Right forelimb (tissue), 1 donor: ENCODE results near the gene NAA20.
A peak's percentile ranks its signal among the peaks of the same experiment; 100 is the strongest.
"Not testable (repeated sequence)": the region's sequence is repeated elsewhere in the genome, so short reads cannot be mapped to it uniquely, and the experiment has no call there.

ENCODE experiments used
- DNase-seq: peaks from one replicate; pipeline ENCODE4 v3.0.0-alpha.2; 2018

NAA20 gene

DNA sequence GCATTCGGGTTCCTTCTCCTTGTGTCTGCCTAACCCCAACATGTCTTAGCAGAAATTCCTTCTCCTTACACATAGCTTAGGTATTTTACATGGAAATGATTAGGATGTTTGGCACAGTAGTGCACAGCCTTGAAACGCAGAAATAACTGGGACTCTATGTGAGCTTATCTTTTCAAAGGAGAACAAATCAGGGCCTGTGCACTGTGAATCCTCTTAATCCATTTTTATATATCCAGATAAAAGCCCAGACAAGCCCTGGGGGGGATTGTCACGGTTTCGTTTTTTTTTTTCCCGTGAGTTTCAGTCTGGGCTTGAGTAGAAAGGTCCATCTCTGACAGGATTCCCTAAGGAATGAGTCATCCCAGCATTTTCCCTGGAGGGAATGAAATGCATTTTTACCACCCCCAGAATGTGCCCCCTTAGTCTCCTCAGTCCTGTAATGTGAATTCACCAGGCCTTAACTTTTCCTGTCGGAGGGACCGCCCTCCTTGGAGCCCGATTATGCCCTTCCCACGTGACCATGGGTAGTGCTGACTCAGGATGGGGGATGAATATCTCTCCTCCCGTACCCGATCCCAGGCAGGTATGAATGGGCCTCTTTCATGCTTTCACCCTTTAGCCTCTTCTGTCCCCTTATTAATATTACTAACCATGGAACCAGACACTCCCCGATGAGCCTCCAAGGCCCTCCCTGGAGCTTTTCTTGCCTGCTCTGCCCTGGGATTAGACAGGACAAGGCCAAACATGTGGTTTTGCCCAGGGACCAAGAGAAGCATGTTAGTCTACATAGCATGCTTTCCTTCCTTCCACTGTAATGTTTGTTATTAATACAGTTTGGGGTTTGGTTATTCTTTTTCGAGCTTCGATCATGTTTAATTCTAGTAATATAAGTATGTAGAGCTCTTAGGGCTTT lies 23.9 kb upstream of the NAA20 start:
- no peak for DNase-seq

DNA sequence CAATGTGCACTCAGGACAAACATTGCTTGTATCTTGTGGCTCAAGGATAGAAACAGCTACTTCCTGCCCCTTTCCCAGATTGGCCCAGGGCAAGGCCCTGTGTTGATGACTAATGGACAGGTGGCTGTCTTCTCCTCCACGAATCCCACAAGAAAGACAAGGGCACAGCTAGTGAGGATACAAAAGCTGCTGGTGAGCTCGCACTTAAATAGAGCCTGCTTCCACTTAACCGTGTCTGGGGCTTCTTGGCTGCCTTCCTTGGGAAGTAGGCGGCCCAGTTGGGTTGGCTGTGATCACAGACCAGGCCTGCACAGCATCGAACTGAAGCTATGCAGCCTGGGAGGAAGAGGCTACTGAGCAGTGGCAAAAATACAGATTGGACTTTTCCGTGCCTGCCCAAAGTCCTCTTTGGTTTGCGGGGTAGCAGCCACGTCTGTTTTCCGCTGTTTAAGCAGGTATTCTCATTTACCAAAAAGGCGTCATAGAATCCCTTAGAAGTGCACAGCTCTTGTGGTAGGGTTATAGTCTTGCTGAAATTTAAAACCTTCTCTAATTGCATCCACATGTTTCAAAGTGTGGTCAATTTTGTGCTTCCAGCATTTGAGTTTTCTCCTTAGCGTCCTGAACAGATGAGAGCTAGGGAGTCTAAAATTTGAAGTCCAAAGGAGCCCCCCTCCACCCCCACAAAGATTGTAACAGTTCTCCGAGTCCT lies 23.0 kb upstream of the NAA20 start:
- peak; percentile 64 for DNase-seq

DNA sequence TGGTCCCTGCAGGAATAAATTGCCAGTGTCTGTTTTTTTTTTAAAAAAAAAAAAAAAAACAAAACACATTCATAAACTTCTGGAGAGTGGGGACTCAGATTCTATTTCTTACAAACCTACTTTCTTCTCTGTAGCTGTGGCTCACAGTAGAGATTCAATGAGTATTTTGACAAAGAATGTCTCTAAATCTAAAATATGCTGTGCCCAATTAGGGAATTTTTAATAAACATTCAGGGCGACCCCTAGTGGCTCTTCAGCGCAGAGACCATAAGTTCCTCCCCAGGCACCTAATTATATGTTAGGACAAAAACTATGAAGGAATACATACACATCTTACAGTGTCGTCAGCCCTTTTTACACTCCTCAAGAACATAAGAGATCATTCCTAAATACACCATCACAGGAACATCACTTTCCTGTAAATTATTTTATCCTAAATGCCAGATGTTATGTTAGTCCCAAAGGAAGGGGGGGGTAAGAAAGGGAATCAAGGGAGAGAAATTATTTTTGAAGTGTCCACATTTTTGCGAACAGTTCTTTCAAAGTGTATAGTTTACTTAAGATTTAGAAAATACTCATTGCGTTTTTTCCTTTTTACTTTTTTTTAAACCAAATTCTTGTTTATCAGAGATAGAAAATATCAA lies 21.8 kb upstream of the NAA20 start:
- no peak for DNase-seq

DNA sequence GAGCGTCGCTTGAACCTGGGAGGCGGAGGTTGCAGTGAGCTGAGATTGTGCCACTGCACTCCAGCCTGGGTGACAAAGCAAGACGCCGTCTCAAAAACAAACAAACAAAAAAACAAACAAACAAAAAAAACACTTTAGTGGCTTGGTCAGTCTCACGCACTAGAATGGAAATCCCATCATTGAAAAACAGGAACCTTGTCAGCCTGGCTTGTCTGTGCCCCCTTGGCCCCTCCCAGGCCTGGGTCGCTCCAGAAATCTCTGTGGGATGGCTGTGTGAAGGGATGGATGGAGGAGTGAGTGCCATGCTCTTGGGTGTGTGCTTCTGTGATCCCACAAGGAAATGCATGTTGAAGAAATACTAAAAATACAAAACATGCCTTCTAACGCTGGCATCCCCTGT lies 20.9 kb upstream of the NAA20 start:
- no peak for DNase-seq

DNA sequence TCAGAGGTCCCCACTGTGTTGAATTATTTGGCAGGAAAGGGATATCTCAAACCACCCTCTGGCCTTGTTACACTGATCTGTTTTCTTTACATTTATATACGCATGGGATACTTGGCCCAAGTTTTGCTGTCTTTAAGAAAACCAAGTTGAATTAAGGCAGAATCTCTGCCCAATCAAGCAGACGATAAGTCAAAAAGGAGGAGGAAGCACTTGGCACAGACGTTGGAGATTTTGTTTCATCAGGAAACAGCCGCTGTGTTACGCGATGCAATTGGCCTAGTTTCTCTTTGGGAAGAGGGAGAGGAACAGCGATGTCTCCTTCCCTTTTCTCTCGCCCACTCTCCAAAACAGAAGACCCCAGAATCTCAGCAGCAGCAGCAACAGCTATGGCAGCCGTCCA lies 20.2 kb upstream of the NAA20 start:
- peak; percentile 61 for DNase-seq

DNA sequence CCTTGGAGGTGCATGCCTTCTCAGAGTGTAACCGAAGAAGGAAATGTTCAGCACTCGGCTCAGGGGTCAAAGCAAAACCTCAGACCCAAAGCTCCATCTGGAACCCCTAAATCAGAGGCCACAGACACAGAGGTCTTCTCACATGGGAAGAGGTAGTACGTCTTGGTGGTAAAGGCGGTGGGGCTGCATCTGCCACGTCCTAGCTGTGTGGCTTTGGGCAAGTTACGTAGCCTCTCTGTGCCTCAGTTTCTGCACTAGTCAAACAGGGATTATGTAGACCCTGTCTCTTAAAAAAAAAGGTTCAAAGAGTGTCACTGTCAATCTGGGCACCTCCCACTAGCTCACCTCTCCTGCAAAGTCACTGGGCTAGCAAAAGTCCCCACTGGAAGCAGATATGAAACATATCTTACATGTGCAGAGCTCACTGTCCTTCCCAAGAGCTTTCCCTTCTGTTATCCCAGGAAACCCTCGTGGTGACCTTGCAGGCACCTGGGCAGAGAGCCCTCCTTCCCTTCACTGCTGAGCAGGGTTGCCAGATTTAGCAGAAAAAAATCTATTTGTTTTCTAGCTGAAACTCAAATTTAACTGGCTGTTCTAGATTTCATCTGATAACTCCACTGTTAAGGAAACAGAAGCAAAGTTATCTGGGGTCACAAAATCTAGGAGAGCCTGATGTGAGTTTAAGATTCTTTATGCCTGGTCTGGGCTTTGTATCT lies 18.0 kb upstream of the NAA20 start:
- DNase-seq, result no peak

DNA sequence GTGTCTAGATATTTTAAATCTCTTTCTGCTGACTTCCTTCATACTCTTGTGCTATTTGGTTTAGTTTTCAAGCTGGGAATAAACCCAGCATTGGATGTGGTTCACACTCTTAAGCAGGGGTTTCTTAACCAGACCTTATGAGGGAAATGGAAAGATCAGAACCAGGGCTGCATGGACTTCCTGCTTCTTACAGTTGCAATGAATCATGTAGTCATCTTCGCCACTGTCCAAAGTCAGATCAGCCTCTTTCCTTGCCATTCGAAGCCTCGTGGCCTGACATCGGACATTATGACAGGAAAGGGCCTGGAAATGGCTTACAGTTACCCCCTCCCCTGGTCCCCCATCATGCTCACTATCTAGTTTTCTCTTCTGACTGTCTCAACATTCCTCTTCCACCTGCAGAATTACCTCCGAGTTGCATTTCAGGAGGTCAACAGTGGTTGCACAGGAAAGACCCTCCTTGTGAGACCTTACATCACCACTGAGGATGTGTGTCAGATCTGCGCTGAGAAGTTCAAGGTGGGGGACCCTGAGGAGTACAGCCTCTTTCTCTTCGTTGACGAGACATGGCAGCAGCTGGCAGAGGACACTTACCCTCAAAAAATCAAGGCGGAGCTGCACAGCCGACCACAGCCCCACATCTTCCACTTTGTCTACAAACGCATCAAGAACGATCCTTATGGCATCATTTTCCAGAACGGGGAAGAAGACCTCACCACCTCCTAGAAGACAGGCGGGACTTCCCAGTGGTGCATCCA lies 16.8 kb upstream of the NAA20 start:
- no peak for DNase-seq

DNA sequence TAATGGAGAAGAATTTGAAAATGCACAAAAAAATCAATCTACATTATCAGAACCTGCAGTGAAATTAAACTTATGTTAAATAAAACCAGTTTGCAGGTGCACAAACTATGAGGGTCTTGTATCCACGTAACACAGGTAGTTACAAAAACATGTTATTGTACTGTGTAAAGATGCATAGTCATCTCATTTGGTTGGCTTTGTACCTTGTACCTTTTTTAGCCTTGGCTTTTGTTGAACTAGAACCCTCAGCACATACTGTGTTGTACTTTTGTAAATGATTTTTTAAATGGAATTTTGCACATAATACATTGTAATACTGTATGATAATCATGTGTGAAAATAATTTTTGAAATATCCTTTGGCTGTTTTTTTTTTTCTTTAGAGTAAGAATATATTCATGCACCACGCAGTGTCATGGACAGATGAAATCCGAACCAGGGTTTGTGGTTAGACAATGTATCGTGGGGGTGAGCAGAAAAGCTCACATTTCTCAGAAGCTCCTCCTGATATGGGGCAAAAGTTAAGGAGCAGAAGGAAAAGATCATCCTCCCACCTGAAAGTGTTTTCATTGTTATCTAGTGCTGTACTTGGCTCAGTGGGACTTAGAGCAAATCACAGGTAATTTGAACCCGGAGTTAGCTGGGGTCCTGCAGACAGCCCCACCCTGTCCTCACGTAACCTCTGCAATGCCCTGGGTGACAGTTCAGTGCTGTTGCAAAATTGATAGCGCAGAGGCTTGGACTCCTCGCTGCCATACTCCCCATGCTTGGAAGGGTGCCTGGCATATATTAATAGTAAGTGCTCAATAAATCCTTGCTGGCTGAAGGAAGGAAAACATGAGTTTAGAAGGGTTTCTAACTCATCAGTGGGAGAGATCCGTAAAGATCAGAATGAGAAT lies 14.8 kb upstream of the NAA20 start:
- DNase-seq, result no peak

DNA sequence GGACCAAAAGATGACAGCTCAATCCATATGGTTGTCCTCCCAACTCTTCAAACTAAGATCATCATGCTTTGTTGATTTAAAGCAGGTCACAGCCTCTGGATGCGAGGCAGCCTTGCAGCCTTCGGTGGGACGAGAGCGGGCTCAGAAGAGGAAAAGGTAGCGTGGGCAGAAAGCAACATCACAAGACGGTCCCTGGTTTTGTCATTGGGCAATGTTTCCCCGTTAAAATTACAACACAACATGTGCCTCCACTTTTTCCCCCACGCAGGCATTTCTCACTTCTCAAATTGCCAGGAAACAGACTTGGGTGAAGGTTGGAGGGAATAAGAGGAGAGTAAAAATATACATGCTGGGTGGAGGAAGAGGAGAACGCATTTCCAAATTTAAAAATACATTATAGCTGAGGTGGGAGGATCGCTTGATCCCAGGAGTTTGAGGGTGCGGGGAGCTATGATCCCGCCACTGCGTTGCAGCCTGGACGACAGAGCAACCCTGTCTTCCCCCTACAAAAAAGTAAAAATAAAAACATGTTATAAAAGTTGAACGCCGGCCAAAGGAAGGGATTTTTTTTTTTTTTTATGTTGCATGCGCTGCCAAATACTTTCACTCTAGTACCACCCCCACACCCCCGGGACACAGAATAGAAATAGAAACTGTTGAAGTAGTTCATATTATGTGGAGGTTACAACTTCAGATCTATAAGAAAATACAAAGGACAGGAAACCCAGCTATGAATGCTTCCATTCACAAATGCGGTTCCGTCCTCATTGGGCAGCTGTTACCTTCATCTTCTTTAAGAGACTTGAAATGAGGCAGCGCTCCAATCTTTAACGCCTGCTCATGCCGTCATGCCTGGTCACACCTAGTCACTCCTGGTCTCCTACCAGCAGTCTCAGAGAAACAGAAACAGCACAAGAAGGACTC lies 13.9 kb upstream of the NAA20 start:
- DNase-seq, result peak; percentile 58

DNA sequence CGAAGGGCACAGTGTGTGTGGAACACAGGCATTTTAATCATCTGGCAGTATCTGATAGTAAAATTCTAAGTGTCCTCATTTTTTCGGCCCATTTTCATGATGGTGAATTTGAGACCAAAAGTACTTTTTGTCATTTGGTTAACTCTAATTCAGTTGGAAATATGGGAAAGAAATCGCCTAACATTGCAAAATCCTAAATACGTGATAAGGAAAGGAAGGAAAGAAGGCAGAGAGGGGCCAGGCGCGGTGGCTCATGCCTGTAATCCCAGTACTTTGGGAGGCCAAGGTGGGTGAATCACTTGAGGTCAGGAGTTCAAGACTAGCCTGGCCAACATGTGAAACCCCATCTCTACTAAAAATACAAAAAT lies 13.2 kb upstream of the NAA20 start:
- not testable (repeated sequence) for DNase-seq

DNA sequence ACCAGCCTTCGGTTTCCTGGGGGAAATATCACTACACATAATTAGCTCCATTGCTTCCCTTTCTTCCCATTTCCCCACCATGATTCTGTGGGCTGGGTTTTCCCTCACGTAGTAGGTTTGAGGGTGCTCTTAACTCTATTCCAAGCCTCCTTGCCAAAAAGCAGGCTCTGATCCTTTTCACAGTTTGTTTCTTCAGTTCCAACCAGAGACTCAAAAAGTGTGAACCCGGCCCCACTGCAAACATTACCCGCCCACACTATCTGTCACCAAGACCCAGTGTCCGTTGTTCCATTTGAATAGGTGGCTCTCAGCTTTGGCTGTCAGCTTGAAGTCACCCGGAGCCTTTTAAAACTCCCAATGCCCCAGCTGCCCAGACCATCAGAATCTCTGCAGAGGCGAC lies 11.8 kb upstream of the NAA20 start:
- no peak for DNase-seq

DNA sequence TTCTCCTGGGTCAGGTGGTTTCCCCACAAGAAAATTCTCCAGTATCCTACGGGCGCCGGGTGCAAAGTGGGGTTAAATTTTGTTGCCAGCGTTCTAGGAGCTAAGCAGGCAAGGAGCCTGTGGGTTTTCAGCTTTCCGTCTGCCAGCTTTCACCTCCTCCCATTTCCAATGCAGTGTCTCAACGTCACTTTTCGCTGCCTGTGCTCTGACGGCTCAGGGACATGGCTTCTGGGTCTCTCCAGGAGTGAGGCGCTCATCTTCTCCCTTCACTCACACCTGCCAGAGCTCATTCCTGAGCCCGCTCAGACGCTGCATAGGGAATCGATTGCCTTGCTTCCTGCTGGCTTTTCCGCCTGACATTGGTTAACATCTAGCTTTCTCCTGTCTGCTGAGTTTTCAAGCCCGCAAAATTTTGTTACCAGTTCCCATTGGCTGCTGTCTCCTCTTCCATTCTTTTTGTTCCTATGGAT lies 7.3 kb upstream of the NAA20 start:
- DNase-seq, result no peak

DNA sequence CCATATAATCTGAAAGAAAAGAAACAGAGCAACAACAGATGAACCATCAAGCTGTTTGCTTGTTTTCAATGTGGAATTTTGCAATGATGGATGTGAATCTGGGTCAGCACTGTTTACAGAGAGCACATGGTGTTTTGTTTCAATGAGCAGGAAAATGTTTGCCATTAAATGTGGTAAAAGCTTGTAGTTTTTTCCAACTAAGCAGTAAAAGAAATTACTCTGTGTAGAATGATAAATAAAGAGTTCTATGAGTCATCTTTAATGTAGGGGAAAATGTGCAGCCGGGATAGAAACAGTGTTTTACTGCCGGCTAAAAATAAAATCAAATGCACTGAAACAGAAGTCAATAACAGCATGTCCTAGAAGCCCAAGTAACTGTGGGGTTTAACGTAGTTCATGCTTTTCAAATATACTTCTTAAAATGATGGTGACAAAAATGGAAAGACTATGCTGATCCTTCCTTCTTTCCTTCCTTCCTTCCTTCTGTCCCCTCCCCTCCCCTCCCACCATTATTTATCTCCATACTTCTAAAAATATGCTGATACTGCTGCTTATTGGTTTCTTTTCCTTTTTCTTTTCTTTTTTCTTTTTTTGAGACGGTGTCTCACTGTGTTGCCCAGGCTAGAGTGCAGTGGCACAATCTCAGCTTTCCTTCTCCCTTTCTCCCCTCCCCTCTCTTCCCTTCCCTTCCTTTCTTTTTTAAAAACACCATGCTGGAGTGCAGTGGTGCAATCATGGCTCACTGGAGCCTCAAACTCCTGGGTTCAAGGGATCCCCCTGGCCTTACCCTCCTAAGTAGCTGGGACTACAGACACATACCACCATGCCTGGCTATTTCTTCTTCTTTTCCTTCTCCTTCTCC lies 6.3 kb upstream of the NAA20 start:
- no peak for DNase-seq

DNA sequence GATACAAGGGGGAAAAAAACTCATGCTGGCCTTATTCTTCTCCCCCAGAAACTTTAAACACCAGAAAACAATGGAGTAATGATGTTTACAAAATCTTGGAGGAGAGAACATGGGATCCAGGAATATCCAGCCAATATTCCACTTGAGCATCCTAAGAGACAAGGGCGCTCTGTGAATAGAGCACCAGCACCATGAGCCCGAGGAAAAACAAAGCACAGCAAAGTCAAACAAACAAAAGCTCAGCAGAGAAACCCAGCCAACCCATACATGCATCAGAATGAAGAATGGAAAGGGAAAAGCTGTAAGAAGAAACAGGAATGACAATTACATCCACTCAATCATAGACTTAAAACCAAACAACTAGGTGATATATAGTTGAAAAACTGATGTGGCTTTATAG lies 4.6 kb upstream of the NAA20 start:
- no peak for DNase-seq

DNA sequence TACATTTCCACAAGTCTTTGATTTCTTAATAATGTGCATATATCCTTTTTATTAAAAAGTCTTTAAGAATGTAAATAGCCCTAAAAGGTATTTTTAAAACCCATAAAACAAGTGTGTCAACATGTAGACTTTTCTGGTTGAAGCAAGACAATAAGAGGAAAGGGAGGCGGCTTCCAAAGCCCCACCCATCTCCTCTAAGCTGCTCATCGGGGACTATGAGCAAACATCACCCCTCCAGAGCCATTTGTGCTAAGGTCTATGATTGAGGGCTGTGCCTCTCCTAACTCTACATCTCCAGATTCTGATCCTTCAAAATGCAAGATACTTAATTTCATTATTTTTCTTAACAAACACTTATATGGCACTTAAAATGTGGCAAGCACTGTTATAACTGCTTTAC lies 2.5 kb upstream of the NAA20 start:
- no peak for DNase-seq

DNA sequence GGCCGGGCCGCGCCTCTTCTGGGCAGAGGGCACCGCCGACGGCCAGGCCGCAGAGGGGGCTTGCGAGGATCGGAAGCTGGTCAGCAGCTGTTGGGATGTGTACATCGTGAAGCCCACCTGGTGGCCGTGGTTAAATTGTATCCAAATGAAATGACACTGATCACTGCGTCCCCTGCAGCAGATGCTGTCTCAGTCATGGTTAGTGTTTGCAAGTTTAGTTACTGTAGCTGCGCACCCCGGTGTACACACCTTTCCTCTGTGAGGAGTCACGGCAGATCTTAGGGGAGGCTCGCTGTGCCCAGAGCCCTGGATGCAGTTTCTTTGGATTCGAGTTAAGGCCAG lies 653 bp downstream of the NAA20 start:
- no peak for DNase-seq

DNA sequence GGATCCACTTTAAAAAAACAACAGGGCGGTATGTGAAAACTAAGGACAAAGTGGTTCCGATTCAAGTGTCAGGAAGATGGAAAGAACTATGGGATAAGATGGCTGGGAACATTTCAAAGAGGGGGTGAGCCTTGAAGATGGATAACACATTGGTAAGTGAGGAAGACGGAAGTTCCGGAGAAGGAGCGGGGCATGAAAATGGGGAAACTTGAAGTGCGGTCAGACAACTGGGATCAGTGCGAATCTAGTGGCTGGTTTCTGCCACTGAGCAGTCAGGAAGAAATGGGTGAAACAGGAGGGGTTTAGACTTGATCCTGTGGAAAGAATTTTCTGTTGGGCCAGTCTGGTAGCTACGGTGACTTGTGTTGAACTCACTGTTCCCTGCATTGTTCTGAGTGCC lies 1.2 kb downstream of the NAA20 start:
- DNase-seq, result no peak

DNA sequence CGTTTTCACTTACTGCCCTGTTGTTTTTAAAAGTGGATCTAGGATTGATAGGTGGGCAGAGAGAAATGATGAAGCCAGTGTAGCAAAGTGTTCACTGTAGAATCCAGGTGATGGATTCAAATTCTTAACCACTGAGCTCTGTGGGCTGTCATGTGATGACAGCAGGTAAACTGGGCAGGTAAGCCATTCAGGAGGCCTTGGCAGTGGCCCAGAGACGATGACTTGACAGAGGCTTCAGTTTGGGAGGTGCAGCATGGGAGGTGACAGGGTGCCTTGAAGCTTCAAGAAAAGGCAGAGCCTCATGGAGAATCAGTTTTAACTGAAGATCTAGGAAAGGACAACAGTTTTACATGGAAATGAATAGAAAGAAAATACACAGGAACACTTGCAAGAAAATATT lies 2.0 kb downstream of the NAA20 start:
- DNase-seq, result no peak

DNA sequence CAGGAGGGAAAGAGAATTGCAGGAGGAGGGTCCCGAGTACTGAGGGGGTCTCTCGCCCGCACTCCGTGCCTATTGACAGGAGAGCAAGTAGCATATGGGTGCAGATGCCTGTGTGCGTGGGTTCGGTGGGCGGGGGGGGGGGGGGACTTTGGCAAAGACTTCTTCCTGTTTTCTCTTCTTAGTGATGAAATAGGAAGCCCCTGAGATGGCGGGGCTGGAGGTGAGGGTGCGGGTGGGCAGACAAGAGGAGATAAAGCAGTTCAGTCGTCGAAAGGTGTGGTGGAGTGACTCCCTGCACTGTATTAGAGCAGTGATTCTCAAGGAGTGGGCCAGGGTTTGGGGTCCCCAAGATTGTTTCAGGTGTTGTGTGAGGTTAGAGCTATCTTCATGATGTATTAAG lies 3.7 kb downstream of the NAA20 start:
- DNase-seq, result no peak
